CD4-positive, alpha-beta T cell treated with Interleukin-2 at 100 ng/mL for 4 hours (primary cell): ENCODE measurements around the gene COL8A1.

Source experiments
- DNase-seq: peaks from one replicate; pipeline ENCODE4 v3.0.0-alpha.2; 2020; ENCODE audit warnings: low spot score

Gene COL8A1

DNA sequence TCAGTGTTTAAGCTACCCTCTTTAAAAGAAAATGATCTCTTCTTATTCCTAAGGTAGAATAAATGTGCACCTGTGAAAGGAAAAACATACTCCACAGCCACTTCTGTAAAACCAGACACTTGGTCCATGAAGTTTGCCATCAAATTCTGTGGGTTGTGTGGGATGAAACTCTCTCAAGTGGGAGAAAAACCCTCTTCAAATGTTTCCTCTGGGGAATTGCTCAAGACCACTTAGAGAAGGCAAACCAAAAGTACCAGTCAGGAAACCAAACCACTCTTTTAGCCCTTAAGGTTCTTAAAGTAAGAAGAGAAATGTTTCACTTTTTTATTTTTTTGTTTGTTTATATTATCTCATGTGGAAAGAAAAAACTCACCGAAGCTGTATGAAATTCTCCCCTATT is 1.2 kb downstream of the COL8A1 start:
- no peak for DNase-seq

DNA sequence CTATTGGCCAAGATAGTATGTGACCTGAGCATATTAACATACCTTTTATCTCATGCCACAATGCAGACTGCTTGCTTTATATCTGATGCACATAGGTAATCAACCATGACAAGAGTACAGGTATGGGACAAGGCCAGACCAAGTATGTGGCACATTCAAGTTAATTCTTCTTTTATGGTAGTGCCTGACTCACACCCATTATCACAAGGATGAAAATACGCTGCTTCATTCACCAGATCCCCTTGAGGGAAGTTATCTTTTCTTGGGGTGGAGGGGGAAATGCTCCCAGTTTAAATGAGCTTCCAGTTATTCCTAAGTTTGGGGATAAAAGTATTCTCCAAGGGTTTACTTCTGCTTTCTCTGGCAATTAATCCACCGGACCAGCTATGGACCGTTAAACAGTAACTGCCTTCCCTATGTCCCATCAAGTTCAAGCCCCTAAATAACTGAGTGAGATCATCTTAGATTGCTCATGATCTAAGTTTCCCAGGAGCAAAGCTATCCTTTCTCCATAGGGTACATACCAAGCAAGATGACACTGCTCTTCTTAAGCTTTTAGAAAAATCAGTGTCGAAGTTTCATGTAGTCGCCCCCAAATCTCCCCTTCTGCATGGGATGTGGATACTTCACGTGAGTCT is 1.9 kb downstream of the COL8A1 start:
- no peak for DNase-seq

DNA sequence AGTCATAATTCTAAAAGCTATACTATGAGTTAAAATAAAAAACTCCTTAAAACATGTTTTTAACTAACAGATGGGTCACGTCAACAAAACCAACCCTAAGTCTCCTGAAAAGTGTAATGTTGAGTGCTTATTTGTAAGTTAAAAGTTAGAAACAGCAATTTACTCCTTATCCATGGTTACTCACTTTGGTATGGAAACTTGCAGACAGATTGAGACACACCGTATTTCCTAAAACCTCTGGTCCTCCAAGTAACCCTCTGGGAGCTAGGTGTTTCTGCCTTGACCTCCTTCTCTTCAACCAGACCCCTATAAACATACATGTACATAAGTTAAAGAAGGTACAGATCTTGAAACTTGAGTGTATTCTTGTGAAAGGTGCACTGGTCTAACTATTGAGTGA is 3.1 kb downstream of the COL8A1 start:
- no peak for DNase-seq

GRCh38 chr3:99641982-99642381 is 3.6 kb downstream of the COL8A1 start:
- DNase-seq = no peak

GRCh38 chr3:99644017-99644416 is 5.6 kb downstream of the COL8A1 start:
- DNase-seq = no peak

DNA sequence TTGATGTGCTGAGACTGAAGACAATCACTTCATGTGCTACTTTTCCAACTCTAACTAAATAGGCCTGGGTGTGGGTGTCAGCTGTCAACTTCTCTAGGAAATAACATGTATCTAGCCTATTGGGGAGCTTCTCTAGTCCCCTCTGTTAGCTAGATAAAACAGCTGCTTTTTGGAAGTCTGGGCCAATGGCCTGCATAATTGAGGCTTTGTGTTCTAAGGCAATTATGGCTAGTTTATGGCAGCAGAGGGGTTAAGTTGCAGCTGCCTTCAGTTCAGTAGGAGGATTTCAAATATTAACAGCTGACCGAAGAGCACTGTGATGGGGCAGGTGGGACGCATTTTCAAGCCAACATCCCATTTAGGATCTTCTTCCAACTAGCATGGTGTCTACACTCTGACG is 6.4 kb downstream of the COL8A1 start:
- no peak for DNase-seq

- DNase-seq = no peak
These were observed 7.1 kb downstream of the COL8A1 start for GRCh38 chr3:99645277-99646106.

GRCh38 chr3:99646107-99646435 is 7.7 kb downstream of the COL8A1 start:
- DNase-seq = no peak

DNA sequence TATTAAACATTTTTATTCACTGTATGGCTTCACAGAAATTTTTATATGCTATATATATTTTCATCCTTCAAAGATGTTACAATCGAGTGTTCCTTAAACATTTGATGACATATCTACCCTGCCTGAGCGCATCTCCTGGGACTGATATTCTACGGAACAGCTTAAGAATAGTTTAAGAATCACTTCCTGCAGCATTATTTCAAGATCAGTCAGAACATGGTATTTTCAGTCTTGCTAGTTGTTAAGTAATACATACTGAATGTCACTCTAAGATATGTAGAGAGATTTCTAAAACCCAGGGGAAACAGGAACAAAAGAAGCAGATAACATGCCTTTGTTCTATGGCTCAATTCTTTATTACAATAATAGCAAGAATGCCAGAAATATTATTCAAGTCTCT is 8.7 kb downstream of the COL8A1 start:
- DNase-seq = no peak

DNA sequence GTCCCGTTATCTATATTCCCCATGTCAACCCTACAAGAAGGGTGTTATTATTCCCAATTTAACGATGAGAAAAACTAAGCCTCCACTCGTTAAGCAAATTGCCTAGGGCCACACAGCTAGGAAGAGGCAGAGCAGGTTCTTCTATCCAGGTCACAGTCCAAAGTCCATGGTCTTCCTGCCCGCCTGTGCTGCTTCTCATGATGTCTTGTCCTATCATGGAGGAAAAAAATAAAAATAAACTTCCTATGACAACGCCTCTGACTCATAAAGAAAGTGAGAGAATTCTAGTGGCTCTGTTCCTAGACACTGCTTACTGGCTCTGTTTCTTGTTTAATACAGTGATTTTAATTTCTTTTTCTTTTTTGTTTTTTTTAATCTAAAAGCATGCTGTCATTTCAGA is 9.7 kb downstream of the COL8A1 start:
- no peak for DNase-seq

GRCh38 chr3:99648516-99648915 is 10.1 kb downstream of the COL8A1 start:
- DNase-seq = no peak

GRCh38 chr3:99651531-99651930 is 13.1 kb downstream of the COL8A1 start:
- DNase-seq = no peak

GRCh38 chr3:99656624-99657023 is 18.2 kb downstream of the COL8A1 start:
- DNase-seq = no peak

- DNase-seq = no peak
These were observed 19.9 kb downstream of the COL8A1 start for GRCh38 chr3:99658274-99658673.

DNA sequence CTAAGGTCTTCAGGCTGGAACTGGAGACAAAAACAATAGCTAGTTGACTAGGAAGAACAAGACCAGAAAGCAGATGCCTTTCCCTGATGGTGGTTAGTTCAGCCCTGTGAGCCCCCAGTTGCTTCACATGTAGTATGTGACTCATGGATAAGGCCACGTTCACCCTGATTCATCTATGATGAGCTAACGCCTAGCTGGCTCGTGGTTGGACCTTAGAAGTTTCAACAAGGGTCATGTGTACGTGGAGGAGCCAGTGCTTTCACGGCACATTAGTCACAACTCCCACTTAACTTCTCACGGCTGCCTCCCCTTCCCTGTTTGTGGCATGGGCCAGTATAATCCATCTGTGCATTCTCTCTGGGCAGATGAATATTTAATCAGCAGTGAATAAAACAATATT is 20.6 kb downstream of the COL8A1 start:
- DNase-seq = no peak

- no peak for DNase-seq
These were observed 21.6 kb downstream of the COL8A1 start for GRCh38 chr3:99659951-99660350.

DNA sequence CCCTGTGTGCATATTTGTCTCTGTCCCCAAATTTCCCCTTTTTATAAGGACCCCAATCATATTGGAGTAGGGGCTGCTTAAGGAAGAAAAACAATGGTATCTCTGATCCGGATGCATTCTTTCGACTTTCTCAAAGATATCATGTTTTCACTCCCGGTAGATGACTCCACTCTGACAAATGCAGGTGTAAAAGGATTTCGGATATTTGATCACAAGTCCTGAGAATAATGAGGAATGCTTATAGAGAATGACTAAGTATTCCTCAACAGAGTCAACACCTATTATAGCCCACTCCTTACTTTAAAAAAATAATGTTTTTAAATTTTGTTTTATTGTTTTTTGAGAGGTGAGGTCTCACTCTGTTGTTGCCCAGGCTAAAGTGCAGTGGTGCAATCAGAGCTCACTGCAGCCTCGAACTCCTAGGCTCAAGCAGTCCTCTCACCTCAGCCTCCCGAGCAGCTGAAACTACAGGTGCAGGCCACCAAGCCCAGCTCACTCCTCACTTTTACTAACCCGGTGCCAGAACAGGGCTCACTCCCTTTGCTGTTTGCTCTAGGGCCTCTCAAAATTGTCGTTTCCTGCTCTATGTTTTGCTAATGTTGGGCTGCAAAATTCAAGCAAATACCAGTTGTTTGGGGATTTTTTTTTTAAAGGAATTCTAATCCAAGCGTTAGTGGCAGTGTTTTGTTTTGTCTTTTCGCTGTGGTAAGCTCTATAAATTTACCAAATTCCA is 24.6 kb downstream of the COL8A1 start:
- DNase-seq = no peak

- no peak for DNase-seq
These were observed 25.6 kb downstream of the COL8A1 start for GRCh38 chr3:99663977-99664376.

DNA sequence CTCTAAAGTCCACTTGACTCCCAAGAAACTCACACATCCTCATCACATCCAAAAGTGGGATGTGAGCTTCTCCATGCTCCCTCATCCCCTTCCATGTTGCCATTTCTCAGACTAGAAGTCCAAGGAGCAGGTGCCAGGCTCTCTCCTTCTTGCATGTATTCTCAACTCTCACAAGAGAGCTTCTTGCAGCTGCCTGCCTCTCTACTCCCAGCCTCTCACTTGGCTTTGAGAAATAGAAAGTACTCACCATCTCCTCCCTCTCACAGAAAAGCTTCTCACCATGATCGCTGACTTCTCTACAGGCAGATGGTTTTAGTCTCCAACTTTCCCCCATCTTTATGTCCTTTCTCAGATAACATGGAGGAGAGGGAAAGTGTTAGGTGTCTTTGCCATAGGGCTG is 26.6 kb downstream of the COL8A1 start:
- DNase-seq = no peak

DNA sequence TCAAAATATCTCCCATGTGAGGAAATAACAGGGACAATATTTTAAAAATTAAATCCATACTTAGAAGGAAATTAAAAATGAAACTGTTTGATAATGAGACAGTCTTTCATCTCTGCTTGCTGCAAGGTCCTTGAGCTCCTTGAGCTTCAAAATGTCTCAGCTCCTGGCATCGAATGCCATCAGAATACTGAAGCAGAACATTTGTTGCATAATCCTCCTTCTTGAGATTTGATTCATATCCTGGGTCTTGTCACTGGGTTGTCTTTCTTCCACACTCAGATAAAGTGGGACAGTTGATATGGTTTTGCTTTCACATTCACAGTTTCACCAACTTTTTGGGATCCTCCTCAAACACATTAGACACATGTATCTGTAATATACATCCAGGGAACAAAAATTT is 27.8 kb downstream of the COL8A1 start:
- no peak for DNase-seq

- DNase-seq = no peak
These were observed 29.6 kb downstream of the COL8A1 start for GRCh38 chr3:99668044-99668443.

DNA sequence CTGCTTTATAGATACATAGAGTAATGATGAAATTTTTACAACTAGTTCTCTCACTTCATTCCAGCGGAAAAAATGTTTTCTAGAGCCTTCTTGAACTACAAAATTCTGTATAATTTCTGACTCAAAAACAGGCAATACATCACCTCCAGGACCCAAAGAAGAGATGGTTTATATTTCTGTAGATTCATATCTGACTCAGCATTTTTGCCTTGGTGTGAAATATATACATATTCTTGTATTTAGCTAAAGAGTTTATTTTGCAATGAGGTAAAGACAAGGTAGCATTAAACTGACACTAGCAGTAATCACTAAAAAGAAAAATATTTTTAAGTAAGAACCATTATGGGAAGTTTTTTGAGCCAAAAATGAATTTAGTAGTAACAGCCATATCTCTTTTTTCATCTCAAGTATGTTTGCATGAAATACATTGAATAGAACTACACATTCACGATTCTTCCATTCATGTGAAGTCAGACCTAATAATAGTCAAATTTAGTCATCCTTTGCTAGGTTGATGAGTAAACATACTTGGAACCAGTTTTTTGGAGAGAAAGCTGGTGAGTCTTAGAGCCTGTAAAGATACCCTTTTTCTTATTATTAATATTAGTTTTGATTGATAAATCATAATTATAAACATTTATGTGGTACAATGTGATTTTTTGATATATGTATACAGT is 31.6 kb downstream of the COL8A1 start:
- no peak for DNase-seq

- no peak for DNase-seq
These were observed 32.2 kb downstream of the COL8A1 start for GRCh38 chr3:99670556-99670950.
